DOHH2 (cell line): ENCODE results near the gene FAM32A.

Experiments used
- H3F3A ChIP-seq: fragments of 200-600 bp; sonication (generic), shearing (Covaris generic); 2 replicates; pipeline ENCODE4 v1.6.0; 2016; ENCODE audit warnings: antibody characterized with exemption, mild to moderate bottlenecking; ENCODE audit not compliant: control insufficient read depth, insufficient read depth
- H3K27ac ChIP-seq: fragments of 200-600 bp; sonication (generic); 2 replicates; pipeline ENCODE4 v1.5.1; 2014; ENCODE audit warnings: low read depth, mild to moderate bottlenecking, low read length, moderate library complexity
- H3K27me3 ChIP-seq: fragments of 200-600 bp; sonication (generic); 2 replicates; pipeline ENCODE4 v1.6.1; 2014; ENCODE audit warnings: mild to moderate bottlenecking, low read length, mixed read lengths; ENCODE audit not compliant: control insufficient read depth
- H3K36me3 ChIP-seq: fragments of 200-600 bp; sonication (generic); 2 replicates; pipeline ENCODE4 v1.6.1; 2014; ENCODE audit warnings: mild to moderate bottlenecking, low read length, moderate library complexity, mixed read lengths; ENCODE audit not compliant: control insufficient read depth
- H3K4me1 ChIP-seq: fragments of 200-600 bp; sonication (generic); 2 replicates; pipeline ENCODE4 v1.6.1; 2014; ENCODE audit warnings: mild to moderate bottlenecking, low read length, mixed read lengths; ENCODE audit not compliant: control insufficient read depth
- H3K4me2 ChIP-seq: fragments of 200-600 bp; sonication (generic); 2 replicates; pipeline ENCODE4 v1.6.0; 2014; ENCODE audit warnings: mild to moderate bottlenecking, low read length, moderate library complexity
- H3K4me3 ChIP-seq: fragments of 200-600 bp; sonication (generic); 2 replicates; pipeline ENCODE4 v1.5.1; 2014; ENCODE audit warnings: mild to moderate bottlenecking, low read length, mixed read lengths
- H3K79me2 ChIP-seq: fragments of 200-600 bp; sonication (generic); 2 replicates; pipeline ENCODE4 v1.6.1; 2014; ENCODE audit warnings: mild to moderate bottlenecking, low read length, mixed read lengths; ENCODE audit not compliant: control insufficient read depth
- H3K9me2 ChIP-seq: fragments of 200-600 bp; sonication (generic); replicated peaks from 2 replicates; pipeline ENCODE4 v1.6.1; 2014; ENCODE audit warnings: mild to moderate bottlenecking, low read length, mixed read lengths; ENCODE audit not compliant: control insufficient read depth
- H3K9me3 ChIP-seq: fragments of 200-600 bp; sonication (generic); 2 replicates; pipeline ENCODE4 v1.6.1; 2014; ENCODE audit warnings: antibody characterized with exemption, low read length, mixed read lengths; ENCODE audit not compliant: control insufficient read depth, insufficient read depth
- H4K20me1 ChIP-seq: fragments of 200-600 bp; sonication (generic); 2 replicates; pipeline ENCODE4 v1.6.0; 2014; ENCODE audit warnings: low read depth, mild to moderate bottlenecking, antibody characterized with exemption, low read length, moderate library complexity; ENCODE audit not compliant: control insufficient read depth, insufficient read depth
- EZH2phosphoT487 ChIP-seq: fragments of 200-600 bp; sonication (generic); IDR thresholded peaks from 2 replicates; pipeline ENCODE4 v1.6.1; 2017; ENCODE audit warnings: borderline replicate concordance, mild to moderate bottlenecking, antibody characterized with exemption, low read length, moderate library complexity, mixed read lengths
- TF ChIP-seq, protein P1 (sequence below): fragments of 200-600 bp; sonication (generic); IDR thresholded peaks from one replicate; pipeline ENCODE4 v1.5.1; 2014; ENCODE audit warnings: antibody characterized with exemption, mild to moderate bottlenecking, low read depth, low read length; ENCODE audit not compliant: poor library complexity, severe bottlenecking

FAM32A gene

DNA sequence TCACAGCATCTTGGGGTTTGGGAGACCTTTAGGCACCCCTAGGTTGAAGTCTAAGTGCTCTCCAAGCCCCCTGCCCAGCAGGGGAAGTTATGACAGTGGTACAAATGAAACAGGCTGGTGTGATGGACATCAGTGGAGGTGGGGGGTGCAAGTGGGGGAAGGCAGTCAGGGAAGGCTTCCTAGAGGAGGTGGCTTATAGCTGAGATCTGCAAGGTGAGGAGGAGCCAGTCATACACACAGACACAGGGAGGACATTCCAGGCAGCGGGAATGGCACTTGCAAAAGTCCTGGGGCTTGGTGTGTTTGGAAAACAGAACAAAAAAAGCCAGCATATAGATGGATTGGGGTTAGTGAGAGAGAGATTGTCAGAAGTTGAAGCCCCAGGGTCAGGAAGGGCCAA is 30.1 kb upstream of the FAM32A start:
- H3K9me2 ChIP-seq, result no peaks in the 10 kb centered on the region
- peaks cover 19% of the 10 kb centered on the region for H3K79me2 ChIP-seq
- peaks cover 18% of the 10 kb centered on the region for H3F3A ChIP-seq
- peak overlapping the region; percentile 26 for H3K27ac ChIP-seq
- H3K9me3 ChIP-seq, result peaks cover 3% of the 10 kb centered on the region; the same call in 1 of the 2 replicates
- peaks cover 78% of the 10 kb centered on the region for H3K36me3 ChIP-seq
- H3K4me3 ChIP-seq, result peak overlapping the region; percentile 5; the same call in 1 of the 2 replicates
- no peaks in the 10 kb centered on the region for H3K27me3 ChIP-seq
- H3K4me2 ChIP-seq, result peak overlapping the region; percentile 32
- H4K20me1 ChIP-seq, result peaks cover 25% of the 10 kb centered on the region
- H3K4me1 ChIP-seq, result peaks cover 46% of the 10 kb centered on the region
- no peak for TF ChIP-seq EZH2phosphoT487
- TF ChIP-seq, protein P1, sequence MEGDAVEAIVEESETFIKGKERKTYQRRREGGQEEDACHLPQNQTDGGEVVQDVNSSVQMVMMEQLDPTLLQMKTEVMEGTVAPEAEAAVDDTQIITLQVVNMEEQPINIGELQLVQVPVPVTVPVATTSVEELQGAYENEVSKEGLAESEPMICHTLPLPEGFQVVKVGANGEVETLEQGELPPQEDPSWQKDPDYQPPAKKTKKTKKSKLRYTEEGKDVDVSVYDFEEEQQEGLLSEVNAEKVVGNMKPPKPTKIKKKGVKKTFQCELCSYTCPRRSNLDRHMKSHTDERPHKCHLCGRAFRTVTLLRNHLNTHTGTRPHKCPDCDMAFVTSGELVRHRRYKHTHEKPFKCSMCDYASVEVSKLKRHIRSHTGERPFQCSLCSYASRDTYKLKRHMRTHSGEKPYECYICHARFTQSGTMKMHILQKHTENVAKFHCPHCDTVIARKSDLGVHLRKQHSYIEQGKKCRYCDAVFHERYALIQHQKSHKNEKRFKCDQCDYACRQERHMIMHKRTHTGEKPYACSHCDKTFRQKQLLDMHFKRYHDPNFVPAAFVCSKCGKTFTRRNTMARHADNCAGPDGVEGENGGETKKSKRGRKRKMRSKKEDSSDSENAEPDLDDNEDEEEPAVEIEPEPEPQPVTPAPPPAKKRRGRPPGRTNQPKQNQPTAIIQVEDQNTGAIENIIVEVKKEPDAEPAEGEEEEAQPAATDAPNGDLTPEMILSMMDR, result no peak

DNA sequence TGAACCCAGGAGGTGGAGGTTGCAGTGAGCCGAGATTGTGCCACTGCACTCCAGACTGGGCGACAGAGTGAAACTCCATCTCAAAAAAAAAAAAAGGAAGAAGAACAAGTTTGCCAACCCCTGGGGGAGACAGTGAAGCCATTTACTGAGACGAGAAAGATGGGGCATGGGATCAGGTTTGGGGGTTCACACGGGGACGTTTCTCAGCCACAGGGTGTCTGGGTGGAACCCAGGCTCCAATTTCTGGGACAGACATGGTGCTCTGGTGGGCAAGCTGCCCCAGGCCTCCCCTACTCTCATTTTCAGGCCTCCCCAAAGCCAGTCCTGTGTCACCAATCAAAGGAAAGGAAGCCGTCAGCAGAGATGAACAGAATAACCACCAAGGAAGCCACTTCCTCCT is 28.3 kb upstream of the FAM32A start:
- peaks cover 18% of the 10 kb centered on the region for H3F3A ChIP-seq

DNA sequence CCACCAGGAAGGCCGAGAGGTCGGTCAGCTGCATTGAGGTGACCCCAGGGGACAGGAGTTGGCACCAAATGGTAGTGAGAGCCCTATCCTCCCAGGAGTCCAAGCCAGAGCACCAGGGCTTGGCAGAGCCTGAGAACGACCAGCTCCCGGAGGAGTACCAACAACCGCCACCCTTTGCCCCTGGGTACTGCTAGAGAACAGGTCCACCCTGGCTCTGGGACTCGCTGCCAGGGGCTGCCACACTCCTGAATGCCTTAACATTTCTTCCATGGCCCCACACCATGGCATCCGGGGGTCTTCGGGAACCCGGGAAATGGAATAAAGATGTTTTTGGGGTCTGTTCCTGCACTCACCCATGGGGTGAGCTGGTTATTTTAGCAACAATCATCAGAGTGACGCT is 27.6 kb upstream of the FAM32A start:
- Histone ChIP-seq H3K79me2 (peaks cover 5% of the 10 kb centered on the region; the same call in 1 of the 2 replicates), H3K27ac (no peak overlapping the region), H3K9me3 (peaks cover 3% of the 10 kb centered on the region; the same call in 1 of the 2 replicates), H4K20me1 (peaks cover 25% of the 10 kb centered on the region), H3K27me3 (no peaks in the 10 kb centered on the region), H3K36me3 (peaks cover 56% of the 10 kb centered on the region), H3K4me3 (no peak overlapping the region), H3K4me2 (no peak overlapping the region), H3F3A (peaks cover 18% of the 10 kb centered on the region), H3K9me2 (no peaks in the 10 kb centered on the region), H3K4me1 (peaks cover 37% of the 10 kb centered on the region)
- no peak for TF ChIP-seq EZH2phosphoT487

More for the DNA sequence above, 28.3 kb upstream of the FAM32A start:
- peaks cover 61% of the 10 kb centered on the region for H3K36me3 ChIP-seq
- peaks cover 6% of the 10 kb centered on the region; the same call in 1 of the 2 replicates for H3K79me2 ChIP-seq
- no peak overlapping the region for H3K4me2 ChIP-seq
- no peak overlapping the region for H3K4me3 ChIP-seq
- no peak for TF ChIP-seq EZH2phosphoT487
- TF ChIP-seq, protein P1, result no peak
- peaks cover 40% of the 10 kb centered on the region for H3K4me1 ChIP-seq
- no peaks in the 10 kb centered on the region for H3K27me3 ChIP-seq
- H4K20me1 ChIP-seq, result peaks cover 25% of the 10 kb centered on the region
- H3K27ac ChIP-seq, result no peak overlapping the region
- no peaks in the 10 kb centered on the region for H3K9me2 ChIP-seq
- H3K9me3 ChIP-seq, result peaks cover 3% of the 10 kb centered on the region; the same call in 1 of the 2 replicates

DNA sequence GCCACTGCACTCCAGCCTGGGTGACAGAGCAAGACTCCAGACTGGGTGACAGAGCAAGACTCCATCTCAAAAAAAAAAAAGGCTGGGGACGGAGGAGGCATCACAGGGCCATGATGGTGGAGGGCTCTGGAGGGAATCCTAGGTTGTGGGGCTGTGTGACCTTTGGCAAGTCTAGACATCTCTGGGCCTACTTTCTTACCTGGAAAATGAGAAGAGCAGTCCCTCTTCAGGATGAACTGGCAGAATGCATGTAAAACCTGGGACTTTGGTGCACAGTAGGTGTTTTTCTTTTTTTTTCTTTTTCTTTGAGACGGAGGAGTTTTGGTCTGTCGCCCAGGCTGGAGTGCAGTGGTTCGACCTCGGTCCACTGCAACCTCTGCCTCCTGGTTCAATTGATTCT is 25.6 kb upstream of the FAM32A start:
- Histone ChIP-seq H3K27ac (no peak overlapping the region), H3K9me2 (no peaks in the 10 kb centered on the region), H3K36me3 (peaks cover 35% of the 10 kb centered on the region), H3K4me2 (no peak overlapping the region), H3K27me3 (no peaks in the 10 kb centered on the region), H3K9me3 (no peaks in the 10 kb centered on the region), H4K20me1 (0 out of 2 replicates have a peak, but pooled peaks cover 6% of the 10 kb centered on the region), H3K4me3 (no peak overlapping the region), H3K79me2 (no peaks in the 10 kb centered on the region; the same call in 1 of the 2 replicates), H3F3A (peaks cover 18% of the 10 kb centered on the region), H3K4me1 (peaks cover 17% of the 10 kb centered on the region)
- TF ChIP-seq, protein P1, result no peak
- no peak for TF ChIP-seq EZH2phosphoT487
